Loucy (cell line): ENCODE results near the gene ITGA2.

ENCODE experiments used
- EZH2phosphoT487 ChIP-seq: fragments of 200-600 bp; IDR thresholded peaks from 2 replicates; pipeline ENCODE4 v1.6.1; 2018; ENCODE audit warnings: antibody characterized with exemption, mild to moderate bottlenecking, moderate library complexity, borderline replicate concordance
- TF ChIP-seq, protein P1 (sequence below): fragments of 200-600 bp; sonication (generic); conservative IDR thresholded peaks from 2 replicates; pipeline ENCODE4 v1.5.1; 2014; ENCODE audit warnings: mild to moderate bottlenecking, antibody characterized with exemption, low read length

DNA sequence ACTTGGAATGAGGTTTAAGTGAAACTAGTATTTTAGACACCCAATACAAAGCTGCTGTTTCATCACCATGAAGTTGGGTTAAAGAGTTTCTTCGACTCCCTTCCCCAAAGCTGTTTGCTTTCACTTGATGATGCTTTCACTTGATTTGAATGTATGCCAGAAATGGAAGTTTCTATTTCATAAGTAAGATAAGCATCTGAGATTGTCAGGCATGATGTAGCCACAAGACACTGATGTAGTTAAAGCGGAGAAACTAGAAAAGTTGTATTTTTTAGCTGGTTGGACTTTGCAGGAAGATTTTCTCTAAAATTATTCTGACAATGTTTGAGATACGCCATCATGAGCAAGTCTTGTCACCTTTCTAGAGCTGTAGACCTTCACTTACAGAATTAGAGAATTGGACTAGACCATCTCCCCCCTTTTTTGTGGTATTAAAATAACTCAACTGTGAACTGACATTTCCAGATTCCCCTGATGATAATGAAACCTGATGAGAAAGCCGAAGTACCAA lies 100.4 kb downstream of the ITGA2 start:
- TF ChIP-seq, protein P1, sequence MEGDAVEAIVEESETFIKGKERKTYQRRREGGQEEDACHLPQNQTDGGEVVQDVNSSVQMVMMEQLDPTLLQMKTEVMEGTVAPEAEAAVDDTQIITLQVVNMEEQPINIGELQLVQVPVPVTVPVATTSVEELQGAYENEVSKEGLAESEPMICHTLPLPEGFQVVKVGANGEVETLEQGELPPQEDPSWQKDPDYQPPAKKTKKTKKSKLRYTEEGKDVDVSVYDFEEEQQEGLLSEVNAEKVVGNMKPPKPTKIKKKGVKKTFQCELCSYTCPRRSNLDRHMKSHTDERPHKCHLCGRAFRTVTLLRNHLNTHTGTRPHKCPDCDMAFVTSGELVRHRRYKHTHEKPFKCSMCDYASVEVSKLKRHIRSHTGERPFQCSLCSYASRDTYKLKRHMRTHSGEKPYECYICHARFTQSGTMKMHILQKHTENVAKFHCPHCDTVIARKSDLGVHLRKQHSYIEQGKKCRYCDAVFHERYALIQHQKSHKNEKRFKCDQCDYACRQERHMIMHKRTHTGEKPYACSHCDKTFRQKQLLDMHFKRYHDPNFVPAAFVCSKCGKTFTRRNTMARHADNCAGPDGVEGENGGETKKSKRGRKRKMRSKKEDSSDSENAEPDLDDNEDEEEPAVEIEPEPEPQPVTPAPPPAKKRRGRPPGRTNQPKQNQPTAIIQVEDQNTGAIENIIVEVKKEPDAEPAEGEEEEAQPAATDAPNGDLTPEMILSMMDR: no peak
- no peak for TF ChIP-seq EZH2phosphoT487
